Trophoblast cell (in vitro differentiated cells and primary cell): ENCODE results near the gene ASAP3.
"Not testable (repeated sequence)": the region's sequence is repeated elsewhere in the genome, so short reads cannot be mapped to it uniquely, and the experiment has no call there.

ENCODE experiments used
- DNase-seq, 2 donors: peaks; one replicate each; pipeline ENCODE4 v3.0.0-alpha.2; 2016
- H2AFZ ChIP-seq: 2 replicates; pipeline ENCODE4 v1.6.1; 2013; ENCODE audit warnings: low read length, moderate library complexity, mild to moderate bottlenecking; ENCODE audit not compliant: insufficient read depth, poor library complexity
- H2AK5ac ChIP-seq: 2 replicates; pipeline ENCODE4 v1.6.1; 2013; ENCODE audit warnings: mild to moderate bottlenecking, low read length
- H2BK120ac ChIP-seq: 2 replicates; pipeline ENCODE4 v1.6.1; 2013; ENCODE audit warnings: low read length, mild to moderate bottlenecking, moderate library complexity; ENCODE audit not compliant: insufficient read depth, poor library complexity
- H2BK12ac ChIP-seq: 2 replicates; pipeline ENCODE4 v1.6.1; 2013; ENCODE audit warnings: mild to moderate bottlenecking, low read length, moderate library complexity
- H2BK5ac ChIP-seq: 2 replicates; pipeline ENCODE4 v1.6.1; 2013; ENCODE audit warnings: low read length, low read depth, moderate library complexity, mild to moderate bottlenecking; ENCODE audit not compliant: poor library complexity
- H3K14ac ChIP-seq: 2 replicates; pipeline ENCODE4 v1.6.1; 2013; ENCODE audit warnings: mild to moderate bottlenecking, low read length
- H3K18ac ChIP-seq: 2 replicates; pipeline ENCODE4 v1.6.1; 2013; ENCODE audit warnings: mild to moderate bottlenecking, low read length
- H3K23ac ChIP-seq: 2 replicates; pipeline ENCODE4 v1.6.1; 2013; ENCODE audit warnings: low read length
- H3K27ac ChIP-seq: 2 replicates; pipeline ENCODE4 v1.5.1; 2013; ENCODE audit warnings: low read depth, mild to moderate bottlenecking, inconsistent platforms, low read length, moderate library complexity
- H3K27me3 ChIP-seq: 2 replicates; pipeline ENCODE4 v1.6.1; 2013; ENCODE audit warnings: inconsistent platforms, mild to moderate bottlenecking, low read length, moderate library complexity; ENCODE audit not compliant: insufficient read depth
- H3K36me3 ChIP-seq, 2 experiments: 1 replicate in 1 of 2; 2 replicates in 1 of 2; pipeline ENCODE4 v1.6.1; 2013; ENCODE audit warnings: low read length in 2 of 2, mild to moderate bottlenecking in 2 of 2, moderate library complexity in 1 of 2; ENCODE audit not compliant: insufficient read depth in 2 of 2, control insufficient read depth in 1 of 2
- H3K4ac ChIP-seq: 2 replicates; pipeline ENCODE4 v1.6.1; 2013; ENCODE audit warnings: low read depth, mild to moderate bottlenecking, low read length, moderate library complexity
- H3K4me1 ChIP-seq, 2 experiments: 1 replicate in 1 of 2; 2 replicates in 1 of 2; pipeline ENCODE4 v1.6.1; 2013; ENCODE audit warnings: low read length in 2 of 2, mild to moderate bottlenecking in 2 of 2, moderate library complexity in 1 of 2; ENCODE audit not compliant: insufficient read depth in 2 of 2, control insufficient read depth in 1 of 2
- H3K4me2 ChIP-seq: 2 replicates; pipeline ENCODE4 v1.6.1; 2013; ENCODE audit warnings: inconsistent platforms, mild to moderate bottlenecking, low read length, moderate library complexity
- H3K4me3 ChIP-seq: 2 replicates; pipeline ENCODE4 v1.5.1; 2013; ENCODE audit warnings: mild to moderate bottlenecking, low read depth, low read length, inconsistent platforms
- H3K79me1 ChIP-seq: one replicate; pipeline ENCODE4 v1.6.1; 2013; ENCODE audit warnings: low read length
- H3K79me2 ChIP-seq: 2 replicates; pipeline ENCODE4 v1.6.1; 2013; ENCODE audit warnings: low read length, mild to moderate bottlenecking; ENCODE audit not compliant: control insufficient read depth, insufficient read depth, poor library complexity
- H3K9ac ChIP-seq: 2 replicates; pipeline ENCODE4 v1.6.1; 2013; ENCODE audit warnings: mild to moderate bottlenecking, low read length
- H3K9me3 ChIP-seq: 2 replicates; pipeline ENCODE4 v1.6.1; 2013; ENCODE audit warnings: low read depth, mild to moderate bottlenecking, control low read depth, inconsistent platforms, low read length; ENCODE audit not compliant: insufficient read depth
- H4K12ac ChIP-seq: 2 replicates; pipeline ENCODE4 v1.6.1; 2013; ENCODE audit warnings: low read depth, mild to moderate bottlenecking, low read length, moderate library complexity
- H4K8ac ChIP-seq: 2 replicates; pipeline ENCODE4 v1.6.1; 2013; ENCODE audit warnings: low read depth, mild to moderate bottlenecking, low read length, moderate library complexity
- H4K91ac ChIP-seq: one replicate; pipeline ENCODE4 v1.6.1; 2013; ENCODE audit warnings: low read depth, mild to moderate bottlenecking, low read length, moderate library complexity
- WGBS: extraction: QIAGEN DNeasy Blood & Tissue Kit; methylation state at CpG from one replicate; pipeline ENCODE4 v1.1.7; 2013; ENCODE audit warnings: missing lambda C conversion rate; ENCODE audit not compliant: insufficient read length, insufficient coverage; ENCODE audit errors: extremely low coverage; 5-methylcytosine and 5-hydroxymethylcytosine counted together

The ASAP3 gene

GRCh38 chr1:23509896-23510295 lies 25.9 kb upstream of the ASAP3 start:
- H4K8ac ChIP-seq: no peak overlapping the region
- no peaks in the 10 kb centered on the region for H3K27me3 ChIP-seq
- no peaks in the 10 kb centered on the region for H3K9me3 ChIP-seq
- peaks cover 8 to 11% of the 10 kb centered on the region in 2 experiments for H3K4me1 ChIP-seq
- H2BK12ac ChIP-seq: no peak overlapping the region
- H3K79me1 ChIP-seq: no peaks in the 10 kb centered on the region
- WGBS: no CpG with 5 or more reads among the region's 15 CpGs
- H3K36me3 ChIP-seq: no peaks in the 10 kb centered on the region
- no peak overlapping the region for H2AK5ac ChIP-seq
- no peak overlapping the region for H4K12ac ChIP-seq
- no peak overlapping the region for H2AFZ ChIP-seq
- H2BK5ac ChIP-seq: no peak overlapping the region
- no peaks in the 10 kb centered on the region for H3K79me2 ChIP-seq
- no peak overlapping the region for H3K9ac ChIP-seq
- H3K23ac ChIP-seq: no peak overlapping the region
- no peak overlapping the region for H4K91ac ChIP-seq
- no peak overlapping the region for H3K4me2 ChIP-seq
- H3K18ac ChIP-seq: no peak overlapping the region
- no peak for DNase-seq
- peak overlapping the region; percentile 45 for H3K4me3 ChIP-seq
- no peak overlapping the region for H3K27ac ChIP-seq
- H3K4ac ChIP-seq: no peak overlapping the region
- H2BK120ac ChIP-seq: no peak overlapping the region
- no peak overlapping the region for H3K14ac ChIP-seq

DNA sequence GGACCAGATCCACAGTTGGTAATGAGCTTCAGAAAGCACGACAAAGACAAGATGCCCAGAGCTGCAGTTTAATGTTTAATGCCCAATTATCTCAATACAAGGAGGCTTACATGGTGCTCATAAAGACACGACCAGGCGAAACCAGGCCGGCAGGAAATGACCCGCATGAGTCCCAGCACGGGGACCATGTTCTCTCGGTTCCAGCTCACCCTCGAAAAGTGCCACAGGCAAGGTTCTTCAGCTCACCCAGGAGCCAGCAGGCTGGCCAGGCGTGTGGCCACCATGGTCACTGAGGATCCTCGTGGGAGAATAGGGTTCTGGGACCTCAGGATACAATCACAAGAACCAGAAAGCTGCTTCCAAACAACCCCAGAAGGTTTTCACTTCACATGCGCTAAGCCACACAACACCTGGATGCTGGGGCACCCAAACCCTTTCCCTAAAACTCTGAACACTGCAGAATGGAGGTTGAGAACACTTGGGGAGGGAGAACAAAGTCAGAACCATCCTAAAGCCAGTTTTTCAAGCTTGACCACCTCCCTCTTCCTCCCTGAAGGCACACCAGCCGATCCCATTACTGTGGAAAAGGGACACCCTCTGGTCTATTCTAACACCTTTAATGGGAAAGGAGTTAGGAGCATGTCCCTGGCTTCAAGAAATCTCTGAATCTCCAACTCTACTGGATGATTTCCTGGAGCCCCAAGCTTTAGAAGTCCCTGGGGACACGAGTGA lies 22.6 kb upstream of the ASAP3 start:
- no peaks in the 10 kb centered on the region for H3K27me3 ChIP-seq
- no peak overlapping the region for H3K18ac ChIP-seq
- H3K4me2 ChIP-seq: no peak overlapping the region
- H4K12ac ChIP-seq: no peak overlapping the region
- H4K91ac ChIP-seq: no peak overlapping the region
- H3K27ac ChIP-seq: no peak overlapping the region
- no peak overlapping the region for H3K9ac ChIP-seq
- no peaks in the 10 kb centered on the region for H3K9me3 ChIP-seq
- H3K79me2 ChIP-seq: no peaks in the 10 kb centered on the region
- H3K4ac ChIP-seq: no peak overlapping the region
- no peak overlapping the region for H2BK5ac ChIP-seq
- no CpG with 5 or more reads among the region's 13 CpGs for WGBS
- no peak overlapping the region for H2BK120ac ChIP-seq
- no peak overlapping the region for H2BK12ac ChIP-seq
- peaks cover 8 to 11% of the 10 kb centered on the region in 2 experiments for H3K4me1 ChIP-seq
- H3K4me3 ChIP-seq: no peak overlapping the region
- no peak overlapping the region for H2AK5ac ChIP-seq
- H3K23ac ChIP-seq: no peak overlapping the region
- DNase-seq: peak; percentile 89 to 94
- H3K14ac ChIP-seq: no peak overlapping the region
- H3K79me1 ChIP-seq: no peaks in the 10 kb centered on the region
- H3K36me3 ChIP-seq: no peaks in the 10 kb centered on the region
- H2AFZ ChIP-seq: no peak overlapping the region
- no peak overlapping the region for H4K8ac ChIP-seq

GRCh38 chr1:23505851-23506250 lies 21.9 kb upstream of the ASAP3 start:
- Histone ChIP-seq H3K9ac (no peak overlapping the region), H3K4me2 (no peak overlapping the region), H3K9me3 (no peaks in the 10 kb centered on the region), H4K12ac (no peak overlapping the region), H3K18ac (no peak overlapping the region), H2AK5ac (no peak overlapping the region), H2BK5ac (no peak overlapping the region), H3K4me3 (no peak overlapping the region), H3K36me3 (no peaks in the 10 kb centered on the region), H3K23ac (no peak overlapping the region), H3K27me3 (no peaks in the 10 kb centered on the region), H3K4ac (no peak overlapping the region), H3K27ac (no peak overlapping the region), H4K91ac (no peak overlapping the region), H3K4me1 (peaks cover 8 to 11% of the 10 kb centered on the region in 2 experiments), H4K8ac (no peak overlapping the region), H2BK12ac (no peak overlapping the region), H3K14ac (no peak overlapping the region), H3K79me1 (no peaks in the 10 kb centered on the region), H2AFZ (no peak overlapping the region), H3K79me2 (no peaks in the 10 kb centered on the region), H2BK120ac (no peak overlapping the region)
- DNase-seq: peak; percentile 52 to 65
- WGBS: no CpG with 5 or more reads among the region's 6 CpGs

DNA sequence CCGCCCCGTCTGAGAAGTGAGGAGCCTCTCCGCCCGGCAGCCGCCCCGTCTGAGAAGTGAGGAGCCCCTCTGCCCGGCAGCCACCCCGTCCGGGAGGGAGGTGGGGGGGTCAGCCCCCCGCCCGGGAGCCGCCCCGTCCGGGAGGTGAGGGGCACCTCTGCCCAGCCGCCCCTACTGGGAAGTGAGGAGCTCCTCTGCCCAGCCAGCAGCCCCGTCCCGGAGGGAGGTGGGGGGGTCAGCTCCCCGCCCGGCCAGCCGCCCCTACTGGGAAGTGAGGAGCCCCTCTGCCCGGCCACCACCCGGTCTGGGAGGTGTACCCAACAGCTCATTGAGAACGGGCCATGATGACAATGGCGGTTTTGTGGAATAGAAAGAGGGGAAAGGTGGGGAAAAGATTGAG lies 20.2 kb upstream of the ASAP3 start:
- H3K36me3 ChIP-seq, H4K8ac ChIP-seq, DNase-seq, H3K27me3 ChIP-seq, H3K14ac ChIP-seq, H3K9me3 ChIP-seq, H4K12ac ChIP-seq, H2BK12ac ChIP-seq, H3K27ac ChIP-seq, H2AFZ ChIP-seq, H3K4ac ChIP-seq, H2BK120ac ChIP-seq, H4K91ac ChIP-seq, H3K4me2 ChIP-seq, H3K18ac ChIP-seq, H3K9ac ChIP-seq, H2BK5ac ChIP-seq, H3K79me2 ChIP-seq, H3K4me3 ChIP-seq, H3K23ac ChIP-seq, H2AK5ac ChIP-seq, H3K79me1 ChIP-seq: not testable (repeated sequence)
- no CpG with 5 or more reads among the region's 24 CpGs for WGBS
- H3K4me1 ChIP-seq: peaks cover 8 to 11% of the 10 kb centered on the region in 2 experiments
